ENCODE results near the gene FSTL4.

Gene FSTL4

GRCh38 chr5:133354323-133355185, 257.8 kb downstream of the FSTL4 start:
- no peak for DNase-seq (ENCODE audit: low read depth in 4 of 4, low spot score in 1 of 4)

- no peak for DNase-seq (ENCODE audit: low read depth in 4 of 4, low spot score in 1 of 4)
Measured at GRCh38 chr5:133353741-133354140, 258.6 kb downstream of the FSTL4 start.

- DNase-seq (ENCODE audit: low read depth in 4 of 4, low spot score in 1 of 4), result no peak
Measured at GRCh38 chr5:133348406-133348805, 263.9 kb downstream of the FSTL4 start.

GRCh38 chr5:133347039-133347438, 265.3 kb downstream of the FSTL4 start:
- no peak for DNase-seq (ENCODE audit: low read depth in 4 of 4, low spot score in 1 of 4)

- DNase-seq (ENCODE audit: low read depth in 4 of 4, low spot score in 1 of 4), result no peak
Measured at GRCh38 chr5:133344266-133344665, 268.1 kb downstream of the FSTL4 start.

GRCh38 chr5:133343196-133343595, 269.1 kb downstream of the FSTL4 start:
- DNase-seq (ENCODE audit: low read depth in 4 of 4, low spot score in 1 of 4), result no peak

GRCh38 chr5:133341915-133342710, 270.2 kb downstream of the FSTL4 start:
- no peak for DNase-seq (ENCODE audit: low read depth in 4 of 4, low spot score in 1 of 4)

GRCh38 chr5:133341296-133341695, 271.0 kb downstream of the FSTL4 start:
- DNase-seq (ENCODE audit: low read depth in 4 of 4, low spot score in 1 of 4), result no peak

GRCh38 chr5:133340822-133341221, 271.5 kb downstream of the FSTL4 start:
- no peak for DNase-seq (ENCODE audit: low read depth in 4 of 4, low spot score in 1 of 4)

- DNase-seq (ENCODE audit: low read depth in 4 of 4, low spot score in 1 of 4), result no peak
Measured at GRCh38 chr5:133340002-133340755, 272.2 kb downstream of the FSTL4 start.

GRCh38 chr5:133338504-133339355, 273.6 kb downstream of the FSTL4 start:
- no peak for DNase-seq (ENCODE audit: low read depth in 4 of 4, low spot score in 1 of 4)

- no peak for DNase-seq (ENCODE audit: low read depth in 4 of 4, low spot score in 1 of 4)
Measured at GRCh38 chr5:133337795-133338445, 274.4 kb downstream of the FSTL4 start.

- no peak for DNase-seq (ENCODE audit: low read depth in 4 of 4, low spot score in 1 of 4)
Measured at GRCh38 chr5:133336969-133337410, 275.4 kb downstream of the FSTL4 start.

- no peak for DNase-seq (ENCODE audit: low read depth in 4 of 4, low spot score in 1 of 4)
Measured at GRCh38 chr5:133336121-133336968, 276.0 kb downstream of the FSTL4 start.

- DNase-seq (ENCODE audit: low read depth in 4 of 4, low spot score in 1 of 4), result no peak
Measured at GRCh38 chr5:133334796-133335639, 277.3 kb downstream of the FSTL4 start.

- DNase-seq (ENCODE audit: low read depth in 4 of 4, low spot score in 1 of 4), result no peak
Measured at GRCh38 chr5:133333326-133334150, 278.8 kb downstream of the FSTL4 start.

- DNase-seq (ENCODE audit: low read depth in 4 of 4, low spot score in 1 of 4), result no peak
Measured at GRCh38 chr5:133332439-133333024, 279.8 kb downstream of the FSTL4 start.
